Stimulated activated CD4-positive, alpha-beta T cell treated with anti-CD3 and anti-CD28 coated beads, Interleukin-2, amount 100 ng/mL, for 24 hours (primary cell): Measurements from ENCODE around the gene MED29.
"Not testable (repeated sequence)": the region's sequence is repeated elsewhere in the genome, so short reads cannot be mapped to it uniquely, and the experiment has no call there.

Experiments
- DNase-seq, 2 donors: peaks; one replicate each; pipeline ENCODE4 v3.0.0-alpha.2; 2020

MED29 gene

GRCh38 chr19:39372047-39372802 lies 19.0 kb upstream of the MED29 start:
- no peak for DNase-seq

GRCh38 chr19:39372941-39373340 lies 18.2 kb upstream of the MED29 start:
- no peak for DNase-seq

DNA sequence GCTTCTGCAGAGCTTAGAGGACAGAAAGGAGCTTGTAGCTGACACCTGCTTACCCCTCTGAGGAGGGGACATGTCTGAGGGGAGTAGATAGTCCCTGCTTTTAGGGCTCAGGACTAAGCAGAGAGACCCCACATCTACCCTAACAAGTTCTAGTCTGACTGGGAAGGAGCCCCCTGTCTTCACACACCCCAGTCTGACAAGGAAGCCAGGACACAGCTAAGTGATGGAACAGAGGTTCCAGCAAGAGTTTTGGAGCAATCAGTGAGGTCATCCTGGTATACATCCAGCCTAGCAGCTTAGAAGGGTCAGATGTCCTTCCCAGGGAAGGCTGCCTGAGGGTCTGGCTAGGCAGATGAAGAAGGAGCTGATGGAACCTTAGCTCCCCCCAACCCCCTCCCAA lies 15.2 kb upstream of the MED29 start:
- no peak for DNase-seq

GRCh38 chr19:39377373-39378362 lies 13.5 kb upstream of the MED29 start:
- DNase-seq: no peak

- DNase-seq: not testable (repeated sequence)
Observed at GRCh38 chr19:39379366-39379765, 11.8 kb upstream of the MED29 start.

DNA sequence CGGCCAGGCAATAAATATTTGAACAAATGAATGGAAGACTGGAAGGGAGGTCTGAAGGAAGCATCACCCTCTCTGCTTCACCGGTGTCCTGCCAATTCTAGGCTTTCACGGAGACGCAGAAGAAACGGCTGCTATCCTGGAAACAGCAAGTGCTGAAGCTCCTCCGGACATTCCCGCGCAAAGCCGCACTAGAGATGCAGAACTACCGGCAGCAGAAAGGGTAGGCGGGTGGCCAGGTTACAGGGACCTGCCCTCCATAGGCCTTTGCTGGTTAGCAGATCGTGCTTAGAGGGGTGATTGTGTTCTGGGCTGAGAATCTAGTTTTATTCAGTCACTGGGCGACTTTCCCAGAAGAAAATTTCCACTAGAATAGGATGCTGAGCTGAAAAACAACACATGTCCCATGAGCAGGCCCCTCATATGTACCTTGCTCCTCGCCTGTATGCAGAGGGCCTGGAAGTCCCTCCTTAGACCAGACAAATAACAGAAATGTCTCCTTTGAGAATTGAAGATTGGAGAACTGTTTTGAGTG lies 11.2 kb upstream of the MED29 start:
- no peak for DNase-seq

- no peak for DNase-seq
Observed at GRCh38 chr19:39380521-39381502, 10.4 kb upstream of the MED29 start.

DNA sequence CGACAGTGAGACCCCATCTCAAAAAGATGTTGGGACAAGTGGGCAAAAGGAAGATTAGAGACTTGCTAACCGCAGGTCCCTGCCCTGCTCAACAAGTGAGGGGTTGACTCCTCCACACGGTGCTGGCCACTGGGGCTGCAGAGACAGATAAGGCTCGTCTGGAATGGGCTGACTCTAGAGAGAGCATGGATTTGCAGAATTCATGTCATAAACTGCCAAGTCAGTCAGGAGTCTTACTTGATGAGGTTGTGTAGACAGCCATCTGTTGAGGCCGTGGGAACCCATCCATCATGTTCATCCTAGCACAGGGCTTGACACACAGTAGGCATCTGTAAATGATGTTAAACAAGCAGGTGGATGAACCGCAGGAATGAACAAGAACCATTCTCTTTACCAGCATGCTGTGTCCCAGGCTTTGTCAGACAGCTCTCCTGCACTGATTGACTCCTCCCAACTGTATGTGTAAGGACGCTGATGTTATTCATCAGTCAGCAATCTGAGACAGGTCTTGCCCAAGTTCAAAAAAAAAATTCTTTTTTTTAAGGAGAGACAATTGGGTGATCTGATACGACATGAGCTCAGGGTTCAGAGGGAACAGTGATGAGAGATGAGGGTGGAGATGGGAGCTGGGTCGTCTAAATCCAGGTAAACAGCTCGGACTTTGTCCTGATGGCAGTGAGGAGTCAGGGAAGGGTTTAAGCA lies 9.1 kb upstream of the MED29 start:
- DNase-seq: no peak

DNA sequence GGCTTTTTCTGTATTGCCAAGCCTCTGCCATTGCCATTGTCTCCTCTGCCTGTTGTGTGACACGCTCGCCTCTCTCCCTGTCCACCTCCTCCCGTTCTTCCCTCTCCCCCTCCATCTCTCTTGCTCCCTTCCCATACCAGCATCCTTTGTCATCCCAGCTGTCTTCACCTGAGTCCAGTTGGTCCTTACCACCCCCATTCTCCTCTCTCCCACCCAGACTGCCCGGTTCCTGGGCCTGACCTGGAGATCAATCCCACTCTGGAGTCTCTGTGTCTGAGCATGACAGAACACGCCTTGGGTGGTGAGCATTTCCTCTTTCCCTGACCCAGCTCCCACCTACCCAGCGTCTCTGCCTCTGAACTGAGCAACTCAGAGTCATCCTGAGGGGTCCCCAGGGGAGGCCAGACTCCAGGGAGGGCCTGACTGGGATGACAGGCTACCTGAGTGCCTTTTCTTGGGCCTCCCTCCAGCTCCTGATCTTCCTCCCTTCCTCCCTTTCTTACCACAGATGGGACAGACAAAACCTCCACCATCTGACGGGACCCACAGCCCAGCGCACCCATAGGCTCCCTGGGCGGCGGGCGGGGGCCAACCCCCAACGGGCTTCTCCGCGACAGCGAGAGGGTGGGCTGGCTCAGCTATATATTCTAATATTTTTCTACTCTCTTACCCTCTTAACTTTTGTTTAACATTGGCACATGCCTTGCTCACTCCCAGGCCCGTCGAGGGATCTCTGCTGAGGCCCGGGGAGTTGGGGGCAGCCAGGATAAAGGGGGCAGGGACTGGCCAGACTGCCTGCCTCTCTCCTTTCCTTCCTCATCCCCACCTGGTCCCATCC lies 8.0 kb upstream of the MED29 start:
- DNase-seq: no peak

DNA sequence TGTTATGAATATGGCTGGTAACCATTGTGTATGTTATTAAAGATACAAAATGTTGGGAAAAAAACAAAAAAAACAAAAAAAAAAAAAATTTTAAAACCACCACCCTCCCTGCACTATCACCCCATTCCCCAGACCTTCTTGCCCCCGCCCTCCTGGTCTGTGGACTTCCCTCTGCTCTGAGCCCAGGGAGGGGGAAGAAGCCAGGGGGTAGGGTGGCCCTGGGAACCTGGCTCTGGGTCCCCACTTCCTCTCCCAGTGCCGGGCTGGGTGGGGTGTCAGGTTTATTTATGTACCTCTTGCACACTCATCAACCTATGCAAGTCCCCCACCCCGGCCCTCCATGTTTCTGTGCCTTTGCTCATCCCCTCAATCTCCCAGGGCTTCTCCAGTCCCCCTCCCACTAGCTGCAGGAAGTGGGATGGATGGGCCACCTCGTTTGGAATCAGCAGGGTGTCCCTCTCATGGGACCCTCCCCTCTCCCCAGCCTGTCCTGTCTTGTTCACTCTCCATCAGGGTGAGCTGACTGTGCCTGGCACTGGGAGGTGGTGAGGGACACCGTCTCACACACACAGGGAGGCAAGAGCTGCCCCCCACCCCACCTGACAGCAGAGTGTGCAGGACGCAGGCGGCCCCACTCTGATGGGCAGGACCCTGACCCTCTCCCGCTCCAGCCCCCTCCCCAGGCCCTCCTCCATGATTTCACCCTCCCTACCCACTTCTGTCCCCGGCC lies 6.2 kb upstream of the MED29 start:
- no peak for DNase-seq

DNA sequence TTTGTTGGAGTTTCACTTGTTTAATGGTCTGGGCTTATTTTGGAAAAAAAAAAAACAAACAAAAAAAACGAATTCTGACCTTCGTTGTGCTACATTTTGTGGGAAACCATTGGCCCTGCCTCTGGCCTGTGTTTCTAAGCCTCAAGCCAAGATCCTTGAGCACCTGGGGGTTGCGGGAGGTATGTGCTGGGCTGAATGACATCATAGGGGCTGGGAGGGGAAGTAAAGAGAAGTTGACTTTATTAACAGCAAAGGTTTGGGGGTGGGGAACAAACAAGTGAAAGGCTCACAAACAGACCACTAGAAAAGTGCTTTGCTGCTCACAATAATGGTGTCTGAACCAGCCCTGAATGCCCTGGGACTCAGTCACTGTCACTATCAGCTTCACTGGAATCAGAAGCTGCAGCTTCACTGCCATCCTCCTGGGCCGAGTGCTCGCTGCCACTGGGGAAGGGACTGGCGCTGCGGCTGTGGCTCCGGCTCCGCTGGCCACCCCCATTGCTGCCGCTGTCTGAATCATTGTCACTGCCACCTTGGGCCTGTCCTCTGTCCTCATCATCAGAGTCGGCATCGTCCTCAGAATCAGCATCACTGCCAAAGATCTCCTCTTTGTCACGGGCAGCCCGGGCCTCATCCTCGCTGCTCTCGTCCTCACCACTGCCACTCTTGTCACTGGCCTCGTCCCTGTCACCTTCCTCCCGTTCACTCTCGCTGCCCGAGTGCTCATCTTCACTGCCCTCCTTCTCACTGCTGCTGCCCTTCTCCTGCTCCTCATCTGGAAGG lies 5.4 kb upstream of the MED29 start:
- no peak for DNase-seq

GRCh38 chr19:39386557-39386956 lies 4.6 kb upstream of the MED29 start:
- no peak for DNase-seq

DNA sequence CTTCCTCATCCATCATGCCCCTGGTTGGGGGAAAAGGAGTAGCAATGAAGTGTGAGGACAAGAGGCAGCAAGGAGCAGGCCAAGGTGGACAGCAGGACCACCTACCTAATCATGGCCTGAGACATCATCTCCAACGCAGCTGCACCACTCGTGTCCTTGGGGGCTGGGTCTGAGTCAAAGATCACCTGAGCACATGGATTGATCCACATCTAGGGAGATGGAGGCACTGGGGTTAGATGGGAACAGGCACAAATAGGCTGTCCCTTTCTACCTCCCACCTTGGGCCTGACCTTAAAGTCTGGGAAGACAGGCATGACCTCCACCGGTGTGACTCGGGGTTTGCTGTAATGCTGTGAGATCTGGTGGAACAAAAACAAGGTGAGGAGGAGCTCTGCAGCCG lies 2.5 kb upstream of the MED29 start:
- DNase-seq: no peak

DNA sequence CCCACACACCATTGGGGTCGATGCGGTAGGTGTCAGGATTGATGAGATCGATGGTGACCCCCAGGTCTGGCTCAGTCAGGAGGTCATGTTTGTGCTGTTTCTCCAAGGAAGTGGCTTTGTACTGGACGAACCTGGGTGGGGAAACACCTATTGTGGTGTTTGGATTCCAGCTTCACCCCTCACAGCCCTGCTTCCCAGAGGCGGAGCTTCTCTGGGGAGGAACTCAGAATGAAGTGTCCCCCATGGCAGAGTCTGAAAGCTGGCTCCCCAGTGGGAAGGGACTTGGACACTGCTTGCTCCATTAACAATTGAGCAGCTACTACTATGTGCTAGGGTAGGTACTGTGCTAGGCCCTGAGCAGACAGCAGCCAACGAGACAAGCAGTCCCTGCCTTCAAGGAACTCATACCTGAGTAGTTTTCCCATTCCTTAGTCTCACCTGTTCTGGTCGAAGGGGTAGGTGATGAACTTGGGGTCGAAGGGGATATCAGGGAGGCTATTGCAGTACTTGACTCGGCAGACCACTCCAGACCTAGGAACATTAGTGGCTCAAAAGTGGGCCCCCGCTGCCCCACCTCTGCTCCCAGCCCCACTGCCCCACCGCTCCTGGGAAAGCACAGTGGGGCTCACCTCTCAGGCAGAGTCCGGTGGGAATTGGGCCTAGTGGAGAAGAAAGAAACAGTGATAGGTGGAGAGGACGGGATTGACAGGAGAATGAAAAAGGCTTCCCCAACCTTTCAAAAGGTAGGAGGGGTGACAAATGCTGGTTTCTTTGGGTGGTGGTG lies 1.4 kb upstream of the MED29 start:
- no peak for DNase-seq

DNA sequence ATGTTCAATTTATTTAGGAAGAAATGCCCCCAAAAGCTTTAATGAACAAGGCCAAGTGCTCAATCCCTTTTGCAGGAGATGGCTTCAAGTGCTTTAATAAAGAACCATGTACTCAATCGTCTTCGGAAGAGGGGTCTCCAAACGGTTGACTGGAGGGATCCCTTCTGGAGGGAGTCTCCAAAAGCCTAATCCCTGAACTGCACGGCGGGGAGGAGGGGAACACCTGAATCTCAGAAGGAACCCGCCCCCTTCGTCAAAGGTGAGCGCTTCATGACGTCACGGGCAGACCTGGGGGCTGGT lies 777 bp upstream of the MED29 start:
- peak in 1 of 2 donors; percentile 76 for DNase-seq

DNA sequence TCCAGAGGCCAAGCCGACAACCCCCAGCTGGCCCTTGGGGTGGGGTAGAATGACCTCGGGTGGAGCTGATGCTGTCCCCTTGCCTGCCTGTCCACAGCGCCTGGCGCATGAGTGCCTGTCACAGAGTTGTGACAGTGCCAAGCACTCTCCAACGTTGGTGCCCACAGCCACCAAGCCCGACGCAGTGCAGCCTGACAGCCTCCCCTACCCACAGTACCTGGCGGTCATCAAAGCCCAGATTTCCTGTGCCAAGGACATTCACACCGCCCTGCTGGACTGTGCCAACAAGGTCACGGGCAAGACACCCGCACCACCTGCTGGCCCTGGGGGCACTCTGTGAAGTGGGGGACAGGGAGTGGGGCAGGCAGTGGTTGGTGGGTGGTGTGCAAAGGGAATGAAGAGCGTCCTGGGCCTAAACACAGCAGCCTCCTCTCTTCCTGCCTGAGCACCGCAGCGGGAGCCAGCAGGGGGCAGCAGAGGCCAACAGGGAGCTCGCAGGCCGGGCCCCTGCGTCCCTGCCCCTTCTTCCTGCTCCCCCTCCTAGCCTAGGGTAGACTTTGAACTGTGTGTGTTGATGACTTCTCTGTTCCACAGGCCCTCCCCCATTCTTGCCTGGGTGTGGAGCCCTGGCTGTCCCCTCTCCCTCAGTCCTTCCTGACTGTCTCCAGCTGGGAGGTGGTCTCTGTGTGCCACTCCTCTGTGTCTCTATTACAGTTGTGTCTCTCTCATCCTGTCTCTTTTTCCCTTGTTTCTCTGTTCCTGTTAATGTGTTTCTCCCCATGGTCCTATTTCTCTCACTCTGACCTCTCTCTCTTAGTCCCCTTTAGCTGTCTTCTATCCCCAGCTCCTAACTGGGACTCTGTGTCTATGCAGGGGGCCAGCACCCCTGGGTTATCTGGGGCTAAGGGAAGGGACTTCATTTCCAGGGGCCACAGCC lies 6.5 kb downstream of the MED29 start:
- DNase-seq: peak; percentile 96 to 97

- DNase-seq: peak; percentile 65 to 68
Observed at GRCh38 chr19:39398297-39398864, 7.2 kb downstream of the MED29 start.
